Kidney (tissue), 14 donors: ENCODE measurements around the gene KDELR3. TPM values are rescaled to one million over a fixed set of nuclear protein-coding genes. Genes with fewer than 3 reads are reported as not detected.

Experiments used
- DNase-seq, 5 donors: peaks; one replicate each; pipeline ENCODE4 v3.0.0-alpha.2; 2013 to 2020
- FAIRE-seq: peaks from 2 replicates; lab custom pipeline; 2012; peaks lifted over from hg19 to GRCh38; lab: Jason Lieb, UNC
- H3K27ac ChIP-seq, 2 donors: one replicate each; pipeline ENCODE4 v1.7.0; 2013; ENCODE audit warnings: low read depth in 2 of 2, low read length in 2 of 2, inconsistent platforms in 1 of 2
- H3K27me3 ChIP-seq: one replicate; pipeline ENCODE4 v1.7.1; 2013; ENCODE audit warnings: low read length, inconsistent platforms; ENCODE audit not compliant: control insufficient read depth, insufficient read depth
- H3K36me3 ChIP-seq, 3 donors: one replicate each; pipeline versions ENCODE4 v1.7.0 to v1.7.1; 2013; ENCODE audit warnings: low read length in 3 of 3, control low read depth in 1 of 3, inconsistent platforms in 1 of 3; ENCODE audit not compliant: insufficient read depth in 3 of 3, control insufficient read depth in 2 of 3
- H3K4me1 ChIP-seq, 3 donors: one replicate each; pipeline versions ENCODE4 v1.7.0 to v1.7.1; 2013; ENCODE audit warnings: low read length in 3 of 3, inconsistent platforms in 1 of 3, low read depth in 1 of 3; ENCODE audit not compliant: control insufficient read depth in 2 of 3, insufficient read depth in 2 of 3
- H3K4me3 ChIP-seq, 3 donors: one replicate each; pipeline versions ENCODE4 v1.7.0 to v1.8.1; 2013; ENCODE audit warnings: low read length in 3 of 3, control low read depth in 1 of 3, inconsistent platforms in 1 of 3
- H3K9ac ChIP-seq, 3 donors: one replicate each; pipeline versions ENCODE4 v1.7.0 to v1.7.1; 2013; ENCODE audit warnings: low read length in 3 of 3, control low read depth in 1 of 3, inconsistent platforms in 1 of 3
- H3K9me3 ChIP-seq, 3 donors: one replicate each; pipeline versions ENCODE4 v1.7.0 to v1.7.1; 2013; ENCODE audit warnings: low read length in 3 of 3, control low read depth in 1 of 3, inconsistent platforms in 1 of 3; ENCODE audit not compliant: control insufficient read depth in 2 of 3, insufficient read depth in 1 of 3
- intact Hi-C: fragments of 100-400 bp; cut with DNase I; formaldehyde crosslinking; loops from one replicate; pipeline ENCODE4 v1.11.1; 2022
- polyA plus RNA-seq: library from polyadenylated mRNA; stranded (reverse); fragments of 350-450 nt; fragmentation: Illumina TruSeq; extraction: RNeasy Lipid Tissue Mini Kit (QIAGEN cat#74804); gene quantifications from one replicate; pipeline ENCODE4 v1.2.3, GENCODE V29; 2014; ENCODE audit warnings: low read depth, low replicate concordance; ENCODE audit not compliant: insufficient read depth
- total RNA-seq: library from RNA; stranded (reverse); fragmentation: NEBNext Ultra II Directional; extraction: Animal tissue kit (Norgen Biotek cat#: 25700); gene quantifications from one replicate; pipeline ENCODE4 v1.2.1, GENCODE V29; 2021
- TF ChIP-seq, protein P1 (sequence below): IDR thresholded peaks from 3 replicates; pipeline ENCODE4 v1.5.1; 2012; ENCODE audit warnings: mild to moderate bottlenecking, moderate library complexity, borderline replicate concordance; ENCODE audit not compliant: insufficient read depth; ENCODE audit errors: extremely low read depth
- donor health status: control.
- donor health status: control.
- donor health status: control.
- donor health status: control.
- donor health status: control.
- donor health status: DM: yes; HTN: yes; CAD: no.
- donor health status: Normal renal cell carcinoma (clear cell type).

KDELR3 gene
- total and polyA plus RNA-seq, 2 donors from 2014 or later, result 11.4 to 16.7 TPM

DNA sequence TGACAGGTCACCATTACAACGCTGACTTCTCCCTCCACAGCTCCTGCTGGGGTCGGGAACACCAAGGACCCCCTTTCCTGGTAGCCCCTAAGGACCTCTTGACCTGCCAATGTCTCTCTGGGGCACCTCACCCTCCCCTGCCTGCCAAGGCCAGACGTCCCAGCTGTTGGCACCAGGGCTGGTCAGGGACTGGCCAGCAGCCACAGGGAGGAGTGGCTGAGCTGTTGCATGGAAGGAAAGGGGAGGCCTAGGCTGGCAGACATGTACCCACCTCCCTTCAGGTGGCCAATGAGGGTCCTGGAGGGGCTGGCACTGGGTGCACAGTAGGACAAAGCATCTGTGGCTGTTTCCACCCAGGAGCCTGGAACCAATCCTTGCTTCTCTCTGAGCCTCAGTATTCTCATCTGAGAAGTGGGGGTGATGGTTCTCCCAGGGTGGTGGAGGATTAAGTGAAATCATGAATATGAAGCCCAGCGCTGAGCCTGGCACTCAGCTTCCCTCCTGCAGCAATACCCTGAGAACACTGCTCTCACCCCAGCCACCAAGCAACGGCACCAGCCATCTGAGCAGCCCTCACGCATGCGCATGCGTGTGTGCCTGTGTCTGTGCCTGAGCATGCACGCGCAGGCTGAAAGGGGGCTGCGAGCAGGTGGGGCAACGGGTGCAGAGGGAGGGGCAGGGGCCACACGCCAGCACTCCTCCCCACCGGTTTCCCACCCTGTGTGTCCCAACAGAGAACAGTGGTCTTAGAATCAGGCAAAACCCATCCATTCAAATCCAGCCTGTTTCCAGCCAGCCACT, 18.8 kb upstream of the KDELR3 start:
- no peak overlapping the region for H3K4me3 ChIP-seq
- no peak for DNase-seq
- no peaks in the 10 kb centered on the region for H3K9me3 ChIP-seq
- H3K9ac ChIP-seq, result no peak overlapping the region
- intact Hi-C loops, result no loop called here
- H3K36me3 ChIP-seq, result no peaks in the 10 kb centered on the region
- TF ChIP-seq, protein P1, sequence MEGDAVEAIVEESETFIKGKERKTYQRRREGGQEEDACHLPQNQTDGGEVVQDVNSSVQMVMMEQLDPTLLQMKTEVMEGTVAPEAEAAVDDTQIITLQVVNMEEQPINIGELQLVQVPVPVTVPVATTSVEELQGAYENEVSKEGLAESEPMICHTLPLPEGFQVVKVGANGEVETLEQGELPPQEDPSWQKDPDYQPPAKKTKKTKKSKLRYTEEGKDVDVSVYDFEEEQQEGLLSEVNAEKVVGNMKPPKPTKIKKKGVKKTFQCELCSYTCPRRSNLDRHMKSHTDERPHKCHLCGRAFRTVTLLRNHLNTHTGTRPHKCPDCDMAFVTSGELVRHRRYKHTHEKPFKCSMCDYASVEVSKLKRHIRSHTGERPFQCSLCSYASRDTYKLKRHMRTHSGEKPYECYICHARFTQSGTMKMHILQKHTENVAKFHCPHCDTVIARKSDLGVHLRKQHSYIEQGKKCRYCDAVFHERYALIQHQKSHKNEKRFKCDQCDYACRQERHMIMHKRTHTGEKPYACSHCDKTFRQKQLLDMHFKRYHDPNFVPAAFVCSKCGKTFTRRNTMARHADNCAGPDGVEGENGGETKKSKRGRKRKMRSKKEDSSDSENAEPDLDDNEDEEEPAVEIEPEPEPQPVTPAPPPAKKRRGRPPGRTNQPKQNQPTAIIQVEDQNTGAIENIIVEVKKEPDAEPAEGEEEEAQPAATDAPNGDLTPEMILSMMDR, result no peak
- peaks cover 7% of the 10 kb centered on the region for H3K27me3 ChIP-seq
- H3K4me1 ChIP-seq, result no peaks in the 10 kb centered on the region
- no peak overlapping the region for H3K27ac ChIP-seq
- no peak for FAIRE-seq

DNA sequence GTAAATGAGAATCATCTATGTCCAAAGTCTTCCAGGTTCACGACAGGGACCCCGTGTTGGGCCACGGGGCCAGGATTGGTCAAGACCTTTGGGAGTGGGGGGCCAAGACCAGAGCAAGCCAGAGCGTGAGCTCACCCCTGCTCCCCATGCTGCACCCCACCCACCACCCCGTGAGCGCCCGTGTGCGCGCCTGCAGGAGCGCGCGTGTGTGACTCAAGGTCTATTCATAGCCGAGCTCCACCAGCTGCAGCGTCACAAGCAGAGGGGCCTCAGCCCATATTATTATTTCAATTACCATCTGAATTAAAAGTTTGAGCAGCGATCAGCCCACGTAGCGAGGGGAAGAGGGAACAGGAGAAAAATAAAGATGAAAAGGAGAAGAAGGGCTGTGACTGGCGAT, 18.1 kb upstream of the KDELR3 start:
- no peak overlapping the region for H3K4me3 ChIP-seq
- peaks cover 12% of the 10 kb centered on the region for H3K27me3 ChIP-seq
- H3K9ac ChIP-seq, result no peak overlapping the region
- H3K4me1 ChIP-seq, result peaks cover 0 to 2% (median 0%) of the 10 kb centered on the region in 3 donors
- no peaks in the 10 kb centered on the region for H3K9me3 ChIP-seq
- H3K36me3 ChIP-seq, result no peaks in the 10 kb centered on the region
- TF ChIP-seq, protein P1, result no peak
- no peak for DNase-seq
- intact Hi-C loops, result no loop called here
- FAIRE-seq, result no peak
- no peak overlapping the region for H3K27ac ChIP-seq

DNA sequence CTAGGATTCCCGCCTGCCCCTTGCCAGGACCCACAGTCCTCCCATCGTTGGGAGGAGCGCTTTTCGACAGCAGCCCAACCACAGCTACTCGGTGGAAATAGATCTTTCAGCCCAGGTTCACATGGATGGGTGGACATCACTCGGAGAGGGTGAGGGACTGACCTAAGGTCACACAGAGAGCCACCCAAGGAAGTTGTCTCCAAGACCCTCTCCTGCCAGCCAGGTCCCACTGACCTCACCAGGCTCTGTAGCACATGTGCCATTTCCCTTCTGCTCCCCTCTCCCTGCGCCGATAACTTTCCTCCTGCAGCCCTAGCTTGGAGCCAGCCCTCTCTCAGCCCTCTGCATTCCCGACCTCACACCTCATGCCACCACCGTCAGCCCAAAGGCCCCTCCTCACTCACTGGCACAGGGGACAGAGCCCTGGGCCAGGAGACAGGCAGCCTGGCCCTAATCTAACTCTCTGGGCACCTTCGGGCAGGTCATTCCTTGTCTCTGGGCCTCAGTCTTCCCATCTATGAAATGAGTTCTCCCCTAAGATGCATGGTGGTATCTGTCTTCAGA, 17.6 kb upstream of the KDELR3 start:
- Histone ChIP-seq H3K36me3 (no peaks in the 10 kb centered on the region), H3K27me3 (peaks cover 12% of the 10 kb centered on the region), H3K4me3 (no peak overlapping the region), H3K27ac (no peak overlapping the region), H3K4me1 (peaks cover 0 to 2% (median 0%) of the 10 kb centered on the region in 3 donors), H3K9ac (no peak overlapping the region), H3K9me3 (no peaks in the 10 kb centered on the region)
- no peak for DNase-seq
- TF ChIP-seq, protein P1, result no peak
- no peak for FAIRE-seq
- intact Hi-C loops, result no loop called here
